ENCODE data around the gene MAML3.

The MAML3 gene

DNA sequence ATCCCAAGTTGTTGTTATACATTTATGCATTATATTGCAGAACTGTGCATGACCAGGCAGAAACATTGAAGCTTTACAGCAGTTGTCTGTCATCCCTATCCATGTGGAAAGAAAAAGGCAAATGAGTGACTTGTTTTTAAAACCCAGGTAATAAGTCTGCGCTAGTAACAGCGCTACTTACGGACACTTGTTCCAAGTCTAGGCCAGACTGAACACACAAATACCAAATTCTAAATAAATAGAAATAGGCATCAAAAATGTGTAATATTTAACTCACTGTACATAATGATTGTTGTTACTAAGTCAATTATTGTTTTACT, 548 bp upstream of the MAML3 start:
- DNase-seq: no peak

GRCh38 chr4:140153419-140153717, 616 bp downstream of the MAML3 start:
- DNase-seq: no peak

GRCh38 chr4:140152751-140153418, 1.1 kb downstream of the MAML3 start:
- peak; percentile 27 to 63 (median 44) for DNase-seq

DNA sequence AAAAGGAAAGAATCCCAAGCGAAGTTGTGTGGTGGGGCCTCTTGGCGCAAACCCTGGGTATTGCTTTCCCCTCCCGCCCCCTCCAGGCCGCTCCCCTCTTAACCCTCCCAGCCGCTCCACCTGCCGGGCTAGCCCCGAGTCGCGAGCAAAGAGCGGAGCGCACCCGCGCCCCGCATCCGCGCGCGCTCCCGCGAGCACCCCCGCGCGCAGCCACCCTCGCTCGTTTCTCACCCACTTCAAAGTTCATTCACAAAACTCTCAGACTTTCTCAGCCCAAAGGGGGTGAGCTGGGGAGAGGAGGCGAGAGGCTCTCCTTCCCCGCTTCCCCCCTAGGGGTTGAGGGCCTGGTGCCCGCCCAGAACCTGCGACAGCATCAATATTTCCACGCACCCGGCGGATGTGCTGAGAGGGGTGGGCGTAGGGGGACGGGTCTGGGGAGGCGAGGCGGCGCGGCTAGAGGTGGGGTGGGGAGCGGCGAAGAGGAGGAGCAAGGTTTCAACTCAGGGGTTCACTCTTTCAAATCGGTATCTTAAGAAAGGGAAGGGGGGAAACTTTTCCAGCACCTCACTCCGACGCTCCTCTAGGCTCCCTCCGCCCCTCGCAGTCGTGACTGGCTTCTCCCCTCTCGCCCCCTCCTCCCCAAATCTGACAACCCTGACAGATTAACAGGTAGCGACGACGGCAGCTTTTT, 1.8 kb downstream of the MAML3 start:
- DNase-seq: peak; percentile 78 to 96 (median 86)

GRCh38 chr4:140151699-140152012, 2.3 kb downstream of the MAML3 start:
- peak in 5 of 6 experiments; percentile 62 to 96 (median 88) for DNase-seq

DNA sequence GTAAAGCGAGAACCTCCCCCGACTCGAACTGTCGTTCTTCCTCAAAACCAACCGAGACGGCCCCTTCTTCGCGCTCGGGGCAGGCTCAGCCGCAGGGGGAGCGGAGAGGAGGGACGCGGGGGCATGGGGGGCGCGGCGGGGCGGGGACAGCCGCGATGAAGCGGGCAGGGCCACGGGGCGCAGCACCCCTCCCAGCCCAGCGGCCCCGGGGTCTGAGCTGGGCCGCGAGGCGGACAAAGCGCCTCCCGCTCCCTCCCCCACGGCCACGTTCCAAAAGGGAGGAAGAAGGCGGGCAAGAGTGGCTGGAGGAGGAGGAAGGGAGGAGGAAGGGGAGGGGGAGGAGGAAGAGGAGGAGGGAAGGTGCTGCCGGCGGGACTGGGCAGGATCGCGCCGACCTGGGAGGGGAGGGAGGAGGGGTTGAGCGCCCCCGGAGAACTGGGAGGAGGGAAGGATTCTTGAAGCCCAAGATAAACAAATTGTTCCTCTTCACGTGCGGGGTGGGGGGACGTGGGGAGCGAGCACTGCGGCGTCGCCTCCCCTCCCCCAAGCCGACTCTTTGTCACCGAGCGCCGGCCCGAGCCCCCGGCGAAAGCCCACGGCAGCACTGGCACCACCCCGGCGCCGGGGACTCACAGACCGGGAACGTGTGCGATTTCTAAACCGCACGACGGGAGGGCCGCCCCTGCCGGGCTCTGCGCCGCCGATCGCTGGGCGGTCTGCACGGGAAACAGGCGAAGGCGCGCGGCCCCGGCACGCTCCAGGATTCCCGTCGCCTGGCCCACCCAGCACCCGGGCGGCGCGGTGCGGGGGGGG, 2.9 kb downstream of the MAML3 start:
- DNase-seq: peak; percentile 65 to 84 (median 74)

DNA sequence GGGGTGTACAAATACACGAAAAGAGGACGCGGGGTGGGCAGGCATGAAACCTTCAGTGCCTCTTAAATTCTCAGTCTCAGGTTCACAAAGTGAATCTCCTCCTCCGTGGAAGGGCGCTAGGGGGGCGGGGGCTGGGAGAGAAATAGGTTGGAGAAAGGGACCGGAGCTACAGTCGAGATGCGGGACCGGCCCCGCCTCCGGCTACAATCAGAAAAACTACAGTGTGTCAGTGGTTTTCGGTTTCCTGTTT, 3.4 kb downstream of the MAML3 start:
- DNase-seq: peak in 2 of 6 experiments; percentile 71 to 74

DNA sequence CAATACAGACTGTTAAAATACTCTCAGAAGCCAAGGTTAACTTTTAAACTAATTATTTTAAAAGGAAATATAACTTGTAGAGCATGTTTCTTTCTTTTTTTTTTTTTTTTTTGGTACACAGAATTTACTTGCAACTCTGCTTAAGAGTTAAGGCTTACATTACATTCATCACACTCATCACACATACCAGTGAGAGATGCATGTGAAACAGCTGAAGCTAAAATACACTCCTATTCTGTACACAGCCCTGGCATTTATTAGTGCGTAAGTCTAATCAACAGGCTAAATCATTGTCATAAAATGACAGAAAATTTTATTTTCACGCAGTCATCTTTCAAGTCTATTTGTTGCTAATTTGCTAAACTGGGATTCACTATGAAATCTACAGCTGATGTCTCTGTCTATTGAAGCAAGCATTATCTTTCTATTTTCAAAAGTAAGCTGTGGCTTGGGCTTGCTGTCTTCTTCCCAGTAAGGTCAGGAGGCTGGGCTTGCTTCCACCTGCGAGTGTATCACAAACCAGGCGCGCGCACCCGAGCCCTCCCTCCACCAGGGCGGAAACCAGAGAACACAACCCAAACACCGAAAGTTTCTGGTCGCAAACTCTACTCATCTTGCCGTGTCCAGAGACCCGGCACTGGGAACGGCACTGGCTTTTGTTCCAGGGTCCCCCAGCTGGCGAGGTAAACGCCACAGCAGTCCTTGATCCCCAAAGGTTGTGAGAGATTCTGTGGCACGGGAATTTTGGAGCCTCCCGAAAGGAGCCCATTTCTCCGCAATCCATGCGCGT, 3.9 kb downstream of the MAML3 start:
- peak; percentile 52 to 86 (median 70) for DNase-seq

GRCh38 chr4:140144050-140144449, 9.9 kb downstream of the MAML3 start:
- DNase-seq: no peak

DNA sequence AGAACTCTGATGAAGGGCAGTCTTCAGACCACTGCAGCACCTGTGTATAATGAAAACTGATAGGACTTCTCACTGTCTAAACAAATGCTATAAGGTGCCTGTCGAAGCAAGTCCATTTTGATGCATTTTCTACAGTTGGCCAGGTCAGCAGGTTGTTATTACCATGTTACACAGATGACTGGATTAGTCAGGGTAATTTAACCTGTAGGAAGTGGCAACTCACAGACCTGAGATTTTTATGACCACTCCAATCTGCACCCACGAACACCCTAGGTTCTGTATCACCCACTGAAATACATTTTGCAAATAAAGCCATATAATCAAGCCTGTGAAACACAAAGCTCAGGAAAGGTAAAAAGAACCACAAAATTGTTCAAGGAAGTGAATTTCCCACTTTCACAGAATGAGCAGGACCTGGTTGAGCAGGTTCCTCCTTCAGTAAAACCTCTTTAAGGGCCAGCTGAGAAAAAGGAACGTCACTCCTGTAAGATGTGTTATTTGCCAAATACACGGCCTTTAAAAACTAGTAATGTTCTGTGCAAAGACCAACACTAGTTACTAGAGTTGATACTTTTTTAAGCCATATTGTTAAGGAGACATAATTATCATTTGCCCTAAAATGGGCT, 12.7 kb downstream of the MAML3 start:
- DNase-seq: no peak

- no peak for DNase-seq
Measured at GRCh38 chr4:140140566-140140965, 13.4 kb downstream of the MAML3 start.

DNA sequence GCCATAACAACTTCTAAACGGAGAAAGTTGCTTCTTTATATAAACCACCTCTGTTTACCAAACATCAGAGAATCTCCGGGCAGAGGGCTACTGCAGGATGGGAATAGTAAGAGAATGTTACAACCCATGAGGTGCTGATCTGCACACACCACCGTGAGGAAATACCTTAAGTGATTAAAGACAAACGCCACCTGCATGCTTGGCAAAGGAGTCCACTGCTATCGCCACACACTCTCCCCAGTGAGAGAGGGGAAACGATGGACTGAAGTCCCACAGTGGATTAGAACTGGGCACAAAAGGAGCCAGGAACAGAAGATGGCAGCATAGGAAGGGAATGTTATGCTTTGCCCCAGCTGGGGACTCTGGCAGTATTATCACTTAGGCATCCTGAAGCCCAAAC, 15.6 kb downstream of the MAML3 start:
- DNase-seq: no peak

DNA sequence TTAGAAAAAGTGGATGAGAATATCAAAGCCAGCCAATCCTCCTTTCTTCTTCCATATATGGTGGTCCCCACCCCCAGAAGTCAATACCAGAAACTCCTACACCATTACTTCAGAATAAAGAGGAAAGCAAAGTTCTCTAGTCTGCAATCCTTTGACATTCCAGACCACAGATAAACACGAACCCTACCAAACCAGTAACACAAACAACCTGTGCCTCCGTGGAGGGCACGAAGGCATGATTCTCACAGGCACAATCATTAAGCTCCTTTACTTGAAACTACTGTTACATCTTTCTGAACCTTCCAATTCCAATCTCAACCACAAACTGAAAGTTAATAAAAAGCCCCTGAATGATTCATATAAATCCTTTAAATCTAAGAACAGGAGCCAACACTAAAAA, 16.3 kb downstream of the MAML3 start:
- no peak for DNase-seq

DNA sequence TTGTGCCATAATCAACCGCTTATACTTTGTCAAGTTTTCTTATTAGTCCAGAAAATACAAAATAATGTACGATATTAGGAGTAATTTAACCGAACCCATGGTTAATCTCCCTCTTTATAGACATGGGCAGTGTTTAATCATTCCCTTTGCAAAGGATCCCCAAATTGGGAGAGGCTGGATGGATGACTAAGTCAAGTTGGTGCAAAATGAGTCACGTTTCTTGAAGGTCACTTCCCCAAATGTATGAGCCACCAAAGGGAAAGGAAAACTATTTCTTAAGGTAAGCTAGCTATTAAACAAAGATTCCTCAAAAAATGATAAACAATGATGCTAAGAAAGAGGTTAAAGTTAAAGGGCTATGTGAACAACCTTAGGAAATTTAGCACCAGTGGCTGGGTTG, 17.5 kb downstream of the MAML3 start:
- no peak for DNase-seq

GRCh38 chr4:140135529-140136088, 18.4 kb downstream of the MAML3 start:
- DNase-seq: no peak

DNA sequence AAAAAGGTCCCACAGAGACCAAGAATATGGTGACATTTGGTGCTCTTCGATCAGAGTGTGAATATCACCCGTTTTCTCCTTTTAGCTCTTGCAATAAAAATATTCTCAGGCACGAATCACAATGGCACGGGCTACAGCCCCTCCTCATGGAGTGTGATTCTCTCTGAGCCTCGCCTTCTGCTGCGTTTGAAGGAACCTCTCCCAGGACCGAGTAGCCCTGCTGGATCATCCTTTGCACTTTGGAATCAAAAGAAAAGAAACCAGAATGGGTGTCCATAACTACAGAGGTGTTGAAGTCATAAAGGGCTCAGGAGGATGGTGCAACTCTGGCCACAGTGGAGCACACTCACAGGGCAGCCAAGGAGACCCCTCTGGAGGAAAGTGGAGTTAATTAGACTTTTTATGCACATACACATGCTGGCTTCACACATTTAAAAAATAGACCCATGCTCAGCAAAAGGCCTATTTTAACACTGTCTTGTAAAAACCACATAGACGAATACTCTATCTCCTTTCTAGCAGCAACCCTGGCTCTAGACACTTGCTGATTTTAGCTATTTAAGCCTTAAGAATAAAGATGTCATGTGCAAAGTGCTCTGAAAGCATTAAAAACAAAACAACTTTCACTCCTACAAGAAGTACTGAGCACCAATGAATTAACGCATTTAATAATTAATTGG, 19.1 kb downstream of the MAML3 start:
- no peak for DNase-seq

DNA sequence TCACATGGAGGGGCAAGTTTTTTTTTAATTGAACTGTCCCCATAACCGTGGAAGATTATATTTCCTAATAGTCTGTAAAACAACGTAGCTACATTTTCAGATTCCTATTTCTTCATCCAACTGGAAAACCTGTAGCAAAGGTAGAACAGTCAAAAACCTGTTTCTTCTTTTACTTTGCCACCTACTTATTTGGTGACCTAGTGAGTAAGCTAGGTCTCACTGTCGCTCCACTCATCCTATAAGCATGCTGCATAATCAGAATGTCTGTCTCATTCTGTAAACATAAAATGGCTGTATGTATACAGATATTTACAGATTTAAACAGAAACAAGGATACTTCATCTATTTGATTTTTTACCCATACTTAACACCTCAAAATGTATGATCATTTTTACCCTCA, 20.4 kb downstream of the MAML3 start:
- no peak for DNase-seq

DNA sequence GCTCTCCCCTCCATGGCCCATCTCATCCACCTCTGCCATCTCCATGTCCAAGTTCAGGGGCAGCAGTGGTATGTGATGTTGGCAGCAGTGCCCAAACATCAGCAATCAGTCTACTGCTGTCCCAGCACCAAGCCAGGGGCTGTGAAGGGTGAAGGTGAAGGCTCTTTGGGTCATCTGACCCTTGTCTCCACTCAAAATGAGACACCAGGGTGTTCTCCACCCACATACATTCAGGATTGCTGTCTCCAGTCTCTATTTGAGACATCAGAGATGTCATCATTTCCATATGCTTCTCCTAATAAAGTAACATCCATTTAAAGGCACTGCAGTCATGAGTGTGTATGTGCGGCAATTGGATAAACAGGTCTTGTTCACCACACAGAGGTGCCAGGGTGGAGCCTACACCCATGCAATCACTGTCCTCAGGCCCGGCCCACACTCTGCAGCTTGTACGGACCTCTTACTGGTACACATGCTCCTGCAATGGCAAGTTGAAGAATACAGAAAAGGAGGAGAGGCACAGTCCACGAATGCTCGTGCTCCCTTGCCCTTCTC, 22.2 kb downstream of the MAML3 start:
- no peak for DNase-seq

GRCh38 chr4:140130677-140131076, 23.3 kb downstream of the MAML3 start:
- no peak for DNase-seq

- no peak for DNase-seq
Measured at GRCh38 chr4:140127422-140127821, 26.6 kb downstream of the MAML3 start.

DNA sequence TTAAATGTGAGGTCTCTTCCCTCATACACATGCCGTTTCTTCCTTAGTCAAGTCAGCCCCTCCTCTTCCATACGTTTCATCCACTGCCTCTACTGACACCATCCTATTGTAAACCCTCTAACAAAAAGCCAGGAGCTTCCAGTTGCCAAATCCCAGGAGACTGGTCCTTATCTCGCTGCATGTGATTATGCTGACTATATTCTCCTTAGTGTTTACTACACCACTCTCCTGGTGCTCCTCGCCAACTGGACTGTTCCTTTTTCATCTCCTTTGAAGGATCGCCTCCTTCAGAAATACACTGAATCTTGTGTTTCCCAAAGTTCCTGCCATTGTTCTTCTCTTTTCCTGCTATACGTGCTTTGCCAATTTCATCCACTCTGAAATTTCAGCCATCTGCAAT, 27.7 kb downstream of the MAML3 start:
- no peak for DNase-seq

GRCh38 chr4:140125374-140125773, 28.6 kb downstream of the MAML3 start:
- no peak for DNase-seq

Measured in stimulated activated naive CD4-positive, alpha-beta T cell (primary cell).